GM19240 (cell line): ENCODE measurements around the gene IL23R.

ENCODE experiments used
- DNase-seq: peaks from one replicate; pipeline ENCODE4 v3.0.0; 2011; ENCODE audit warnings: low spot score; ENCODE audit not compliant: insufficient read length

IL23R gene

DNA sequence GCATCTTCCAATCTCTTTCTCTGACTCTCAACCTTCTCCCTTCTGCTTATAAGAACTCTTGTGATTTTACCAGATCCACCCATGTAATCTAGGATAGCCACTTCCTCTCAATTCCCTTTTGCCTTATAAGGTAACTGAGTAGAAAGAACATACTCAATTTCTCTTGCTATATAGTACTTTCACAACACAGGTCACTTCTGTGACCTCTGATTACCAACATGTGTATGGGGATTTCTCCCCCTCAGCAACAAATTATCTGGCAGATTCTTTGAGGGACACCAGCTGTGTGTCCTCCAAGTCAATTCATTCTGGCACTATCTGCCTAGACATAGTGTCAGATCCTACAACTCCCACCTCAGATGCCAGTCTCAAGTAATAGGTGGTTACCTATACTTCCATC is 62.5 kb downstream of the IL23R start:
- DNase-seq: no peak

- DNase-seq: no peak
Observed at GRCh38 chr1:67230539-67230938, 64.3 kb downstream of the IL23R start.

DNA sequence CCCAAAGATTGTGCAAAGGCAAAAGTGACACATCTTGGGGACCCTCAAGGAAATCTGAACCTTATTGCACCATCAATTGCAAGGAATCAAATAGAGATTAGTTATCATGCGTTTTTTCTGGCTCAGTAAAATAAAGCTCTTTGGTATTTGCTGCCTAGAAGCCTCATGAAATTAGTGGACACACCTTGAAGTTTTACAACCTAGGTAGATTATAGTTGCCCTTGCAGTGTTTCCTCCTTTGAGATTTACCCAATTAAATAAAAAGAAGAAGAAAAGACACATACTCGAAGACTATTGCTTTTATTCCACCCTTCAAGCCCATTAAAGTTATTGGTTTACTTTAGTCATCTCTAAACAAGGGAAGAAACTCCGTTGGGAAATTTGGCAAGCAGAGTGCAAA is 70.0 kb downstream of the IL23R start:
- no peak for DNase-seq

DNA sequence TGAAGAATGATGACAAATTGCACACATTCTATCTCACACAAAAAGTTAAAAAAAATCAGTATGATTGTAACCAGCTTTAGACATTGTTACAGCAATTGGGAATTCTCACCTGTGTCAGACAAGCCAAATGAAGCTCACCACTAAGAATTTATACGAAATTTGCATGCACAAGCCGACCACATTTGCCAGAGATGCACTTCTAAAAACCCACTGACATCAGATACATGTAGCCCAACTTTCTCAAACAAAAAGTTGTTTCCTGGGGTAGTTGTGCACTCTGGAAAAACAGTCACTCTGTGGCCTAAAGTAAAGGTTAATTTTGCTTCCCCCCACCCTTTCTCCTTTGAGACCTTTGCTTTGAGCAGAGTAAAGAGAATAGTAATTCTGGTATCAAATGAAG is 73.5 kb downstream of the IL23R start:
- no peak for DNase-seq

DNA sequence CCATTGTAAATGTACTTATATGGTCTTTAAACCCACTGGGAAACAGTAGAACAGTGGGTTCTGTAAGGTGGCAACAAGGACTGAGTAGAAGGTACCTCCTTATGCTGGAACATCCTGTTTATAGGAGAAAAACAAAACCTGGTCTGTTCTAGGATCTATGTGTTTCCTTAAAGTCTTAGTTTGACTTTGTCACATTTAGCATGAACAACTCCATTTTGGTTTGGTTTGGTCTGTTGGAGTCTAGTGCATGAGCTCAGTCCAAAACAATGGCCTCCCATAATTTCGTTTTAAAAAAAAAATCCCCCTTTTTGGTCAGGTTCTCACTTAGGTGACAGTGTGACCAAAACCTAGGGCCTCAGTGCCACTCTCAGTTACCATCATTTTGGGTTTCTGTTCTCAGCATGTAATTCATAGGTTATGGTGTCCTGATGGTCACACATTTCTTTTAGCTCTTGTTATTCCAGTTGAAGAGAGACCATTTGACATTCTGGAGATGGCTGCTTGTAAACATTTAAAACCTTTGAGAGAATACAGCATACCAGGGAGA is 75.0 kb downstream of the IL23R start:
- DNase-seq: no peak

DNA sequence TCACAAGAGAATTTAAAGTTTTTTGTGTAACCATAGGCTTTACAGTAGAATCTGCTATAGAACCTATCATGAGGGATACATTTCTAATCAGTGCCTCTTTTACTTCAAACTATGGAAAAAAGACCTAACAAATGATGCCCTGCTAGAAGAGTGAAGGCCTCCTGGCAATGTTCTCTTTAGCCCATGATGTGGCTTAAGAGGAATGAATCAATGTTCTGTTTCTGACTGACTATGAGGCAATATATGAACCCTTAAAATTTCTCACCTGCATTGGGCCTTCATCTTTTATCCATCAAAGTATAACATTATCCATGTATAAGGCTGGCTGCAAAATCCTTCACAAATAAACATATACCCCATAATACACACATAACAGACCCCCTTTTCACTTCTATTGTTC is 75.8 kb downstream of the IL23R start:
- no peak for DNase-seq

- no peak for DNase-seq
Observed at GRCh38 chr1:67250051-67250653, 83.9 kb downstream of the IL23R start.

GRCh38 chr1:67256291-67257172 is 90.3 kb downstream of the IL23R start:
- no peak for DNase-seq

- no peak for DNase-seq
Observed at GRCh38 chr1:67257173-67257535, 90.9 kb downstream of the IL23R start.

GRCh38 chr1:67261680-67262079 is 95.4 kb downstream of the IL23R start:
- DNase-seq: no peak

GRCh38 chr1:67262735-67263134 is 96.5 kb downstream of the IL23R start:
- no peak for DNase-seq

DNA sequence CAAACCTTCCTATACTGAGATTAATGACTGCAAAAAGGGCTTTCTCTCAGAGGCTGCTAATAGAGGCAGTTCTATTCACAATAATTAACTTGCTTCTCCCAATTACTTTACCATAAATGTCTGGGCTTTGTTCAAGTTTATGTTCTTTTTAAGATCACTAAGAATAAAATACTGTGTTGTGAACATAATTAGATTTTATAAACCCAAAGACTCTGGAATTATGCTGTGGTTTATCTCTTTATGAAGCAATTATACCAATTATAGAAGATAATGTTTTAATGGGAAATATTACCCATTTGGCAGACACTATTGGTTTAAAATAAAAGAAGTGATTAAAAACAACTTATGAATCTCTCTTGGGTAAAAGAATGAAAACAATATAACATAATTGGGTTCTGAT is 97.9 kb downstream of the IL23R start:
- no peak for DNase-seq

DNA sequence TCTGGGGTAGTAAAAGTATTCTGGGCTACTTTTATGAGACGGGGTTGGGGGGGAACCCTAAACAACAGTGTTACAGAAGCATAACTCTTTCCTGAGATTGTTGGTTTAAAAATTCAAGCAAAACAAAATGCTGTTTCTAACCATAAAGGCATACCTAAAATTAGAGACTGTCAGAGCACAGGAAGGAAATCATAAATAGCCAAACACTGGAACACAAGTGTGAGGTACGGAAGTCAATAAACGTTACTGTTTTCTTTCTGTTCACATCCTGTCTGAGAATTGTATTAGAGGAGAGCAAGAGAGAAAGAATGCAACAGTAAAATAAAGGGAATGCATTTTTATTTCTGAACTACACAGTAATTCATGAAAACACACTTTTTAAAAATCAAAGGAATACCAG is 98.6 kb downstream of the IL23R start:
- no peak for DNase-seq

- DNase-seq: no peak
Observed at GRCh38 chr1:67269061-67269460, 102.8 kb downstream of the IL23R start.

- DNase-seq: no peak
Observed at GRCh38 chr1:67270541-67270940, 104.3 kb downstream of the IL23R start.

DNA sequence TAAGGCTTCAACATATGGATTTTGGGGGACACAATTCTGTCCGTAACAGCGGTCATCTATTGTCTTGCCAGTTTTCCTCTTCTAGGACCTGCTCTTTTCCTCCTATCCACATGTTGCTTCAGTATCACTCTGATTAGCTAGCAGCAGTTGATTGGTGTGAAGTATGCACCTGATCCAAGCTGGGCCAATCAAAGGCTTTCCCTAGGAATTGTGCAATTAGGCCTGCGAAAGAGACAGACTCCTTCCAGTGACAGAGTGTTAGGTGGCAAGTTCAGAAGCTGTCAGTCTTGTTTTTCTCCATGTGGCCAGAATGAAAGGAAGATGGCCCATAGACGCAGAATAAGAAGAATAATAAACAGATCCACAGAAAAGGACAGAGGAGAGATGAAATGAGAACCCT is 107.3 kb downstream of the IL23R start:
- DNase-seq: no peak

GRCh38 chr1:67274623-67275325 is 108.5 kb downstream of the IL23R start:
- no peak for DNase-seq

GRCh38 chr1:67280696-67281095 is 114.4 kb downstream of the IL23R start:
- DNase-seq: no peak

DNA sequence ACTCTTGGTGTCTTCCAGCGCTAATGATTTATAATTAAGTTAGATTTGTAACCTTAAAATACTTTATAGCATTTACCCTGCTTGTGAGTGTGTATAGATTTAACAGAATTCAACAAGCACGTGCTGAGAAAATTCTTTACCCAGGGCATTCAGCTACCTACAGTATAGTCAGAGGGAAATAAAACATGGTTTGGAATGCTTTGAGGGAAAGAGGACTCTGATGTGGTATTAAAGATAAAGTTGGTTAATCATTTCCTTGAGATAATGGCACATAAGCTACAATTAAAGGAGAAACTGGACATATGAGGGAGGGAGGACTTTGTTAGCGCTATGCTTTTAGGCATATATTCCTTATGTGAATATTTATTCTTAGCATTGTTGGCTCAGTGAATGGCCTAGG is 115.0 kb downstream of the IL23R start:
- no peak for DNase-seq

GRCh38 chr1:67285780-67286488 is 119.7 kb downstream of the IL23R start:
- DNase-seq: no peak

DNA sequence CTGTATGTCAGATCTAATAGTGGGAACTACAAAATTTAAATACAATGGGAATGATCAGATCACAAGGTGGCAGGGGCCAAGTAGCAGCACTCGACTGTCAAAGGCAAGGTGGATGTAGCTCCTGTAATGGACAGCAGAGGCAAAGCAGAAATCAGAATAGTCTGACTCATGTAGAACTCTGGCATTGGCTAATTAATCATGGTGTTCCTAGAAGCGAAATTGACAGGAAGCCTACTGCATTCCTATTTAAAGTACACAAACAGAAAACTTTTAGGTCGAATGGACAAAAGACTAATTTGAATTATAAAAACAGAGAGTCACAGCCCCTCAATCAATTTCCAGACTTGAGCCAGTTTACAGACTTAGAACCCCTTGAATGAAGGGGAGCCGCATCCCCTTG is 124.0 kb downstream of the IL23R start:
- no peak for DNase-seq
